HG02610 (cell line): ENCODE data around the gene DR1.

Experiments
- ATAC-seq: cut with Tn5 transposase; IDR thresholded peaks from one replicate; pipeline ENCODE4 v1.9.1; 2021; ENCODE audit warnings: mild to moderate bottlenecking, moderate library complexity; ENCODE audit not compliant: unreplicated experiment

The DR1 gene

GRCh38 chr1:93345633-93346420, at the start of gene DR1:
Gene DR1 (plus strand): TSS chr1:93345907. CDS start chr1:93346646, 739 bp downstream.
- ATAC-seq, result peak; percentile 70

- no peak for ATAC-seq
Observed at GRCh38 chr1:93296555-93297154, 49.1 kb upstream of the DR1 start.

- ATAC-seq, result no peak
Observed at GRCh38 chr1:93301131-93301530, 44.6 kb upstream of the DR1 start.

- ATAC-seq, result no peak
Observed at GRCh38 chr1:93302078-93302477, 43.6 kb upstream of the DR1 start.

- peak; percentile 54 for ATAC-seq
Observed at GRCh38 chr1:93304716-93305138, 41.0 kb upstream of the DR1 start.

- ATAC-seq, result no peak
Observed at GRCh38 chr1:93306920-93307319, 38.8 kb upstream of the DR1 start.

- no peak for ATAC-seq
Observed at GRCh38 chr1:93313026-93313425, 32.7 kb upstream of the DR1 start.

- no peak for ATAC-seq
Observed at GRCh38 chr1:93317207-93317606, 28.5 kb upstream of the DR1 start.

GRCh38 chr1:93317943-93318342, 27.8 kb upstream of the DR1 start:
- no peak for ATAC-seq

GRCh38 chr1:93321720-93322119, 24.0 kb upstream of the DR1 start:
- no peak for ATAC-seq

GRCh38 chr1:93322349-93322748, 23.4 kb upstream of the DR1 start:
- ATAC-seq, result no peak

- no peak for ATAC-seq
Observed at GRCh38 chr1:93323185-93323820, 22.4 kb upstream of the DR1 start.

- ATAC-seq, result no peak
Observed at GRCh38 chr1:93324486-93325464, 20.9 kb upstream of the DR1 start.

- ATAC-seq, result no peak
Observed at GRCh38 chr1:93328809-93329760, 16.6 kb upstream of the DR1 start.

- no peak for ATAC-seq
Observed at GRCh38 chr1:93330196-93330595, 15.5 kb upstream of the DR1 start.

GRCh38 chr1:93330617-93331016, 15.1 kb upstream of the DR1 start:
- no peak for ATAC-seq

GRCh38 chr1:93331412-93331811, 14.3 kb upstream of the DR1 start:
- ATAC-seq, result no peak

GRCh38 chr1:93332368-93332767, 13.3 kb upstream of the DR1 start:
- ATAC-seq, result no peak

GRCh38 chr1:93338387-93339146, 7.1 kb upstream of the DR1 start:
- ATAC-seq, result no peak
